NCI-H1417 (cell line): ENCODE data around the gene PSENEN.
"Not testable (repeated sequence)": the region's sequence is repeated elsewhere in the genome, so short reads cannot be mapped to it uniquely, and the experiment has no call there.

Experiments
- DNase-seq, 3 experiments: peaks; one replicate each; lab custom pipeline; 2025; lab: John Stamatoyannopoulos, UW

PSENEN gene

GRCh38 chr19:35718345-35719041, 27.0 kb upstream of the PSENEN start:
- DNase-seq: peak in 2 of 3 experiments; percentile 20 to 38

GRCh38 chr19:35719402-35720162, 25.9 kb upstream of the PSENEN start:
- DNase-seq: no peak

GRCh38 chr19:35720163-35720524, 25.3 kb upstream of the PSENEN start:
- DNase-seq: no peak

- DNase-seq: no peak
Measured at GRCh38 chr19:35720648-35721047, 24.8 kb upstream of the PSENEN start.

- no peak for DNase-seq
Measured at GRCh38 chr19:35721374-35721773, 24.1 kb upstream of the PSENEN start.

- no peak for DNase-seq
Measured at GRCh38 chr19:35722461-35722860, 23.0 kb upstream of the PSENEN start.

GRCh38 chr19:35722897-35723296, 22.6 kb upstream of the PSENEN start:
- DNase-seq: no peak

GRCh38 chr19:35723671-35724070, 21.8 kb upstream of the PSENEN start:
- DNase-seq: no peak

GRCh38 chr19:35724132-35724531, 21.3 kb upstream of the PSENEN start:
- not testable (repeated sequence) for DNase-seq

- DNase-seq: no peak
Measured at GRCh38 chr19:35724560-35724959, 20.9 kb upstream of the PSENEN start.

GRCh38 chr19:35725216-35725861, 20.1 kb upstream of the PSENEN start:
- no peak for DNase-seq

GRCh38 chr19:35727053-35727955, 18.1 kb upstream of the PSENEN start:
- no peak for DNase-seq

- no peak for DNase-seq
Measured at GRCh38 chr19:35727956-35728706, 17.3 kb upstream of the PSENEN start.

- no peak for DNase-seq
Measured at GRCh38 chr19:35729021-35729420, 16.4 kb upstream of the PSENEN start.

GRCh38 chr19:35729763-35730162, 15.7 kb upstream of the PSENEN start:
- DNase-seq: no peak

- DNase-seq: no peak
Measured at GRCh38 chr19:35730326-35730725, 15.1 kb upstream of the PSENEN start.

- DNase-seq: no peak
Measured at GRCh38 chr19:35731353-35731752, 14.1 kb upstream of the PSENEN start.

- DNase-seq: no peak
Measured at GRCh38 chr19:35731779-35732405, 13.6 kb upstream of the PSENEN start.

- no peak for DNase-seq
Measured at GRCh38 chr19:35732540-35733179, 12.8 kb upstream of the PSENEN start.
